ENCODE data around the gene CDC42SE2.
A peak's percentile ranks its signal among the peaks of the same experiment; 100 is the strongest.

The CDC42SE2 gene

GRCh38 chr5:131279204-131279603, 15.4 kb downstream of the CDC42SE2 start:
- DNase-seq, result no peak

GRCh38 chr5:131280417-131280816, 16.6 kb downstream of the CDC42SE2 start:
- DNase-seq, result no peak

GRCh38 chr5:131281133-131281867, 17.4 kb downstream of the CDC42SE2 start:
- DNase-seq, result no peak

GRCh38 chr5:131281868-131282234, 18.0 kb downstream of the CDC42SE2 start:
- no peak for DNase-seq

GRCh38 chr5:131282235-131282634, 18.4 kb downstream of the CDC42SE2 start:
- DNase-seq, result no peak

GRCh38 chr5:131285703-131286399, 22.0 kb downstream of the CDC42SE2 start:
- DNase-seq, result no peak

GRCh38 chr5:131286400-131286715, 22.5 kb downstream of the CDC42SE2 start:
- DNase-seq, result no peak

- no peak for DNase-seq
Observed at GRCh38 chr5:131288328-131288727, 24.5 kb downstream of the CDC42SE2 start.

GRCh38 chr5:131289738-131290137, 25.9 kb downstream of the CDC42SE2 start:
- DNase-seq, result no peak

- DNase-seq, result no peak
Observed at GRCh38 chr5:131296213-131296672, 32.4 kb downstream of the CDC42SE2 start.

GRCh38 chr5:131297886-131298285, 34.0 kb downstream of the CDC42SE2 start:
- no peak for DNase-seq

- DNase-seq, result no peak
Observed at GRCh38 chr5:131299465-131299864, 35.6 kb downstream of the CDC42SE2 start.

- DNase-seq, result no peak
Observed at GRCh38 chr5:131302506-131302905, 38.7 kb downstream of the CDC42SE2 start.

GRCh38 chr5:131303537-131303936, 39.7 kb downstream of the CDC42SE2 start:
- DNase-seq, result no peak

- DNase-seq, result no peak
Observed at GRCh38 chr5:131304414-131304813, 40.6 kb downstream of the CDC42SE2 start.

GRCh38 chr5:131305138-131305689, 41.4 kb downstream of the CDC42SE2 start:
- no peak for DNase-seq

- no peak for DNase-seq
Observed at GRCh38 chr5:131305906-131306305, 42.1 kb downstream of the CDC42SE2 start.

GRCh38 chr5:131312235-131312772, 48.5 kb downstream of the CDC42SE2 start:
- peak; percentile 22 for DNase-seq

- DNase-seq, result no peak
Observed at GRCh38 chr5:131316026-131316425, 52.2 kb downstream of the CDC42SE2 start.

GRCh38 chr5:131316822-131317221, 53.0 kb downstream of the CDC42SE2 start:
- no peak for DNase-seq

GRCh38 chr5:131318455-131318854, 54.6 kb downstream of the CDC42SE2 start:
- DNase-seq, result no peak

GRCh38 chr5:131321066-131321465, 57.2 kb downstream of the CDC42SE2 start:
- no peak for DNase-seq

GRCh38 chr5:131322926-131323325, 59.1 kb downstream of the CDC42SE2 start:
- no peak for DNase-seq

- DNase-seq, result no peak
Observed at GRCh38 chr5:131323378-131323777, 59.5 kb downstream of the CDC42SE2 start.

Measured in stimulated activated CD4-positive, alpha-beta T cell treated with anti-CD3 and anti-CD28 coated beads, Interleukin-4, amount 100 ng/mL, for 24 hours (primary cell).